K562 (cell line): ENCODE measurements around the gene HPN. TPM values are rescaled to one million over a fixed set of nuclear protein-coding genes. Genes with fewer than 3 reads are reported as not detected.

ENCODE experiments used
- ATAC-seq: fragments of 200-7000 bp; cut with Tn5 transposase; 3 replicates; pipeline ENCODE4 v1.9.1; 2020; ENCODE audit warnings: moderate library complexity
- BruUV-seq: library from RNA; stranded (reverse); fragments of 400-500 nt; replicated peaks from 2 replicates; lab custom pipeline; 2021; lab: Mats Ljungman, UMichigan
- CTCF ChIA-PET: fragments of 300-600 bp; formaldehyde crosslinking; extraction: SDS; loops from one replicate; lab custom pipeline; 2021; ENCODE audit warnings: low intra/inter-chr PET ratio; lab: Yijun Ruan, JAX
- POLR2A ChIA-PET: fragments of 300-600, 350-650 bp; sonication (Branson Sonifier 250); formaldehyde crosslinking; extraction: SDS; loops from one replicate; lab custom pipeline; 2021; ENCODE audit warnings: antibody characterized with exemption, inconsistent platforms; lab: Yijun Ruan, JAX
- DNase-seq, 4 experiments: peaks; one replicate each; pipeline versions ENCODE4 v3.0.0 to v3.0.0-alpha.2; 2011 to 2018; ENCODE audit warnings: low spot score in 3 of 4, mixed read lengths in 3 of 4; ENCODE audit errors: extremely low read depth in 1 of 4
- FAIRE-seq: peaks from 2 replicates; lab custom pipeline; 2011; peaks lifted over from hg19 to GRCh38; lab: Jason Lieb, UNC
- H2AFZ ChIP-seq: 2 replicates; pipeline ENCODE4 v1.6.0; 2011; ENCODE audit warnings: low read depth, low read length, control low read depth, inconsistent platforms
- H3K27ac ChIP-seq: fragments of 200-600 bp; 3 replicates; pipeline ENCODE4 v1.8.0; 2011; ENCODE audit warnings: low read depth, mild to moderate bottlenecking, control low read depth, inconsistent platforms, low read length, moderate library complexity, mixed read lengths; ENCODE audit errors: extremely low read depth
- H3K27me3 ChIP-seq, 2 experiments: fragments of 300-600 bp in 1 of 2; 2 replicates in 1 of 2; 3 replicates in 1 of 2; pipeline versions ENCODE4 v1.6.0 to v1.8.0; 2011; ENCODE audit warnings: inconsistent platforms in 2 of 2, low read length in 2 of 2, mild to moderate bottlenecking in 1 of 2, mixed read lengths in 1 of 2, moderate library complexity in 1 of 2; ENCODE audit not compliant: control insufficient read depth in 2 of 2, insufficient read depth in 2 of 2
- H3K36me3 ChIP-seq: fragments of 300-600 bp; 3 replicates; pipeline ENCODE4 v1.8.0; 2011; ENCODE audit warnings: mild to moderate bottlenecking, low read length, inconsistent platforms; ENCODE audit not compliant: control insufficient read depth, insufficient read depth
- H3K4me1 ChIP-seq, 2 experiments: fragments of 200-600 bp in 1 of 2; replicated peaks in 1 of 2; 2 replicates in 1 of 2; 3 replicates in 1 of 2; pipeline versions ENCODE4 v1.5.1 to v1.8.0; 2011; ENCODE audit warnings: inconsistent platforms in 2 of 2, low read length in 2 of 2, mild to moderate bottlenecking in 1 of 2, mixed read lengths in 1 of 2, moderate library complexity in 1 of 2; ENCODE audit not compliant: control insufficient read depth in 2 of 2, insufficient read depth in 2 of 2
- H3K4me2 ChIP-seq: 2 replicates; pipeline ENCODE4 v1.6.1; 2011; ENCODE audit warnings: low read length, control low read depth, inconsistent platforms, mixed read lengths; ENCODE audit not compliant: insufficient read depth
- H3K4me3 ChIP-seq: fragments of 200-600 bp; sonication (generic), shearing (Covaris generic); 2 replicates; pipeline ENCODE4 v1.5.1; 2016; ENCODE audit warnings: control low read depth, inconsistent platforms
- H3K79me2 ChIP-seq: fragments of 200-600 bp; 3 replicates; pipeline ENCODE4 v1.8.0; 2011; ENCODE audit warnings: low read length, inconsistent platforms; ENCODE audit not compliant: control insufficient read depth, insufficient read depth
- H3K9ac ChIP-seq, 2 experiments: 2 replicates each; pipeline versions ENCODE4 v1.6.0 to v1.6.1; 2011; ENCODE audit warnings: low read depth in 2 of 2, low read length in 2 of 2, control low read depth in 1 of 2, inconsistent platforms in 1 of 2, mild to moderate bottlenecking in 1 of 2, mixed read lengths in 1 of 2; ENCODE audit not compliant: insufficient read depth in 1 of 2
- H3K9me1 ChIP-seq: one replicate; pipeline ENCODE4 v1.6.0; 2011; ENCODE audit warnings: inconsistent platforms, mild to moderate bottlenecking, low read length, moderate library complexity; ENCODE audit not compliant: control insufficient read depth, insufficient read depth
- H3K9me3 ChIP-seq: replicated peaks from 2 replicates; pipeline ENCODE4 v1.5.1; 2011; ENCODE audit warnings: low read depth, low read length, inconsistent platforms; ENCODE audit not compliant: control insufficient read depth, insufficient read depth
- H4K20me1 ChIP-seq: replicated peaks from 2 replicates; pipeline ENCODE4 v1.6.1; 2011; ENCODE audit warnings: low read length, inconsistent platforms, mixed read lengths; ENCODE audit not compliant: control insufficient read depth, insufficient read depth
- C11orf30 ChIP-seq: fragments of 450-650 bp; IDR thresholded peaks from 2 replicates; pipeline ENCODE4 v1.6.1; 2016; ENCODE audit warnings: low read depth, mild to moderate bottlenecking
- CBX2 ChIP-seq: fragments of 200-600 bp; sonication (generic); IDR thresholded peaks from one replicate; pipeline ENCODE4 v1.6.1; 2012; ENCODE audit warnings: mild to moderate bottlenecking, low read length, inconsistent platforms; ENCODE audit not compliant: insufficient read depth, poor library complexity, severe bottlenecking
- KLF16 ChIP-seq: IDR thresholded peaks from 2 replicates; pipeline ENCODE4 v1.6.1; 2016; ENCODE audit warnings: antibody characterized with exemption
- NR2C2 ChIP-seq, 2 experiments: fragments of 200-800 bp in 1 of 2; sonication (Bioruptor generic) in 1 of 2; sonication (generic) in 1 of 2; formaldehyde crosslinking in 1 of 2; IDR thresholded peaks; 2 replicates each; pipeline versions ENCODE4 v1.6.1 to v1.8.0; 2016 to 2022; ENCODE audit warnings: mild to moderate bottlenecking in 1 of 2, missing compliant biosample characterization in 1 of 2, missing genetic modification characterization in 1 of 2, missing genetic modification reagents in 1 of 2
- PTRF ChIP-seq: fragments of 450-650 bp; IDR thresholded peaks from 2 replicates; pipeline ENCODE4 v1.6.1; 2016; ENCODE audit warnings: mild to moderate bottlenecking, missing genetic modification characterization, missing compliant biosample characterization
- RBM14 ChIP-seq: fragments of 200-400 bp; formaldehyde crosslinking; IDR thresholded peaks from 2 replicates; pipeline ENCODE4 v1.6.1; 2018; ENCODE audit warnings: low read depth, mild to moderate bottlenecking, low read length, moderate library complexity, borderline replicate concordance; ENCODE audit not compliant: insufficient read depth
- RCOR1 ChIP-seq, 2 experiments: IDR thresholded peaks; 2 replicates each; pipeline ENCODE4 v1.6.1; 2012; ENCODE audit warnings: low read depth in 2 of 2, low read length in 2 of 2, borderline replicate concordance in 1 of 2, improper control_type of control experiment in 1 of 2
- REST ChIP-seq, 2 experiments: fragments of 450-650 bp; formaldehyde crosslinking in 1 of 2; IDR thresholded peaks; 2 replicates each; pipeline versions ENCODE4 v1.4.0 to v1.6.1; 2014 to 2020; ENCODE audit warnings: mild to moderate bottlenecking in 2 of 2, borderline replicate concordance in 1 of 2, low read depth in 1 of 2
- SLC30A9 ChIP-seq: fragments of 250-450 bp; sonication (Bioruptor Pico); IDR thresholded peaks from 2 replicates; pipeline ENCODE4 v1.8.0; 2022; ENCODE audit warnings: mild to moderate bottlenecking, moderate library complexity
- TBP ChIP-seq: optimal IDR thresholded peaks from 2 replicates; pipeline ENCODE3; 2011; ENCODE audit warnings: low read depth, low read length, improper control_type of control experiment
- U2AF2 ChIP-seq: fragments of 200-400 bp; formaldehyde crosslinking; optimal IDR thresholded peaks from 2 replicates; pipeline ENCODE3; 2017; ENCODE audit warnings: low read depth, mild to moderate bottlenecking, low read length
- ZNF354B ChIP-seq: fragments of 250-450 bp; sonication (Bioruptor Pico); IDR thresholded peaks from 2 replicates; pipeline ENCODE4 v1.4.0; 2020
- WGBS: fragments of 100-300 bp; shearing (Covaris generic); methylation state at CpG from one replicate; pipeline ENCODE4 v1.1.6; 2016; ENCODE audit warnings: low coverage, mixed read lengths; ENCODE audit not compliant: insufficient coverage; ENCODE audit errors: missing lambda C conversion rate; 5-methylcytosine and 5-hydroxymethylcytosine counted together
- in situ Hi-C: fragments of 300-500 bp; cut with MboI; formaldehyde crosslinking; loops from 4 replicates; pipeline ENCODE4 v1.15.0; 2018; ENCODE audit warnings: inconsistent platforms, mixed read lengths
- intact Hi-C: fragments of 100-400 bp; cut with micrococcal nuclease; formaldehyde crosslinking; loops from 2 replicates; pipeline ENCODE4 v1.14.2; 2022
- polyA plus RNA-seq, 8 experiments: library from polyadenylated mRNA; depleted of rRNA in 4 of 8; stranded (reverse) in 5 of 8; unstranded in 3 of 8; fragments of >200 nt; fragmentation: Nextera tagmentation in 2 of 8; fragmentation: Illumina TruSeq in 1 of 8; extraction: Ambion mirVana in 2 of 8; extraction: Trizol in 1 of 8; gene quantifications; 2 replicates each; pipeline versions ENCODE4 v1.2.1 to v1.2.3, GENCODE V29; 2011 to 2014; ENCODE audit warnings: inconsistent platforms in 1 of 8, missing spikeins in 1 of 8
- total RNA-seq, 7 experiments: library from RNA; depleted of rRNA in 6 of 7; stranded (reverse); fragments of >200 nt in 6 of 7; fragmentation: Illumina TruSeq in 2 of 7; extraction: Trizol in 2 of 7; gene quantifications; 2 replicates each; pipeline versions ENCODE4 v1.2.1 to v1.2.3, GENCODE V29; 2011 to 2021; ENCODE audit warnings: low replicate concordance in 1 of 7

HPN gene
- total and polyA plus RNA-seq, 9 of the 15 experiments (the other 6 are each of a cell fraction or from before 2014, with no cell fraction given), result 0.10 to 0.20 TPM; not detected in 7

GRCh38 chr19:35110974-35111373 is 69.5 kb downstream of the HPN start:
- Histone ChIP-seq H3K9me1 (no peaks in the 10 kb centered on the region), H3K79me2 (no peaks in the 10 kb centered on the region), H3K4me2 (no peak overlapping the region), H3K27me3 (peaks cover 0 to 9% of the 10 kb centered on the region in 2 experiments; a peak in 3 of 5 replicates), H3K4me3 (no peak overlapping the region), H4K20me1 (no peaks in the 10 kb centered on the region), H3K9me3 (no peaks in the 10 kb centered on the region), H3K9ac (peak overlapping the region in 1 of 2 experiments; percentile 86; a peak in 2 of 4 replicates), H3K27ac (0 out of 3 replicates have a peak overlapping the region, but pooled peaks have one; percentile 8), H3K4me1 (peaks cover 26 to 47% of the 10 kb centered on the region in 2 experiments), H3K36me3 (no peaks in the 10 kb centered on the region), H2AFZ (peak overlapping the region; percentile 77)
- peak; percentile 44 to 57 (median 52) for DNase-seq
- CTCF ChIA-PET, result no interaction called here
- BruUV-seq, result no TSS peak
- POLR2A ChIA-PET, result interaction anchor here (0.7 to 1.2 kb wide), 2 partner anchors 10 to 13 kb away, joined by 4 to 6 read pairs; no protein-coding TSS in a partner anchor
- WGBS, result 40% methylated on average over 5 of the region's 9 CpGs
- in situ Hi-C loops (no loop called here), intact Hi-C loops (no loop called here)
- ATAC-seq, result peak; percentile 53
- FAIRE-seq, result no peak
- TF ChIP-seq CBX2 (no peak), PTRF (tag) (no peak), RBM14 (no peak), U2AF2 (no peak), RCOR1 (IDR thresholded peaks at IDR 0.05; ENCODE audit: borderline replicate concordance in 1 of 2, low read depth in 2 of 2, low read length in 2 of 2) (no peak), KLF16 (no peak), NR2C2 (CRISPR knock-in tag; IDR thresholded peaks at IDR 0.05) (no peak), NR2C2 (tag; IDR thresholded peaks at IDR 0.05) (no peak), TBP (no peak), SLC30A9 (CRISPR knock-in tag) (no peak), REST (IDR thresholded peaks at IDR 0.05; ENCODE audit: borderline replicate concordance) (0 out of 2 replicates have a peak, but pooled peaks have one; percentile 9), REST (CRISPR knock-in tag; IDR thresholded peaks at IDR 0.05; ENCODE audit: low read depth) (no peak), ZNF354B (CRISPR knock-in tag) (no peak), C11orf30 (no peak)
